MM.1S (cell line): ENCODE measurements around the gene HSF2BP.
"Not testable (repeated sequence)": the region's sequence is repeated elsewhere in the genome, so short reads cannot be mapped to it uniquely, and the experiment has no call there.

ENCODE experiments used
- CTCF ChIP-seq: fragments of 300-600 bp; sonication (generic); IDR thresholded peaks from 2 replicates; pipeline ENCODE4 v1.5.1; 2016; ENCODE audit warnings: antibody characterized with exemption, low read length, mixed read lengths
- EZH2 ChIP-seq: fragments of 300-600 bp; sonication (generic); optimal IDR thresholded peaks from 2 replicates; pipeline ENCODE3; 2017; ENCODE audit warnings: low read depth, mild to moderate bottlenecking, antibody characterized with exemption, low read length, mixed read lengths
- EZH2phosphoT487 ChIP-seq: fragments of 300-600 bp; sonication (generic); IDR thresholded peaks from 2 replicates; pipeline ENCODE4 v1.6.1; 2018; ENCODE audit warnings: antibody characterized with exemption, low read length

GRCh38 chr21:43513023-43513422 lies 146.3 kb downstream of the HSF2BP start:
- TF ChIP-seq CTCF, EZH2, EZH2phosphoT487: not testable (repeated sequence)
